Omental fat pad (tissue), 4 donors: ENCODE data around the gene UPF3B. TPM values are rescaled to one million over a fixed set of nuclear protein-coding genes. Genes with fewer than 3 reads are reported as not detected.
"Not testable (repeated sequence)": the region's sequence is repeated elsewhere in the genome, so short reads cannot be mapped to it uniquely, and the experiment has no call there.

Experiments
- ATAC-seq: fragments of 150-250 bp; one replicate; pipeline ENCODE4 v1.9.1; 2016; ENCODE audit warnings: mild to moderate bottlenecking, moderate library complexity; ENCODE audit not compliant: low FRiP score
- DNase-seq: peaks from one replicate; pipeline ENCODE4 v3.0.0-alpha.2; 2019; ENCODE audit warnings: low spot score
- total RNA-seq, 4 donors: library from RNA; depleted of rRNA; stranded (reverse); fragments of >200 nt; gene quantifications; one replicate each; pipeline ENCODE4 v1.1.0, GENCODE V29; 2016
- TF ChIP-seq, protein P1 (sequence below), 3 donors: fragments of 450-650 bp; IDR thresholded peaks; one replicate each; pipeline ENCODE4 v1.5.1; 2016 to 2017; ENCODE audit warnings: antibody characterized with exemption in 3 of 3, mild to moderate bottlenecking in 3 of 3, moderate library complexity in 2 of 3

The UPF3B gene
- total RNA-seq, 4 donors from 2014 or later, result 3.4 to 4.4 (median 4.0) TPM

DNA sequence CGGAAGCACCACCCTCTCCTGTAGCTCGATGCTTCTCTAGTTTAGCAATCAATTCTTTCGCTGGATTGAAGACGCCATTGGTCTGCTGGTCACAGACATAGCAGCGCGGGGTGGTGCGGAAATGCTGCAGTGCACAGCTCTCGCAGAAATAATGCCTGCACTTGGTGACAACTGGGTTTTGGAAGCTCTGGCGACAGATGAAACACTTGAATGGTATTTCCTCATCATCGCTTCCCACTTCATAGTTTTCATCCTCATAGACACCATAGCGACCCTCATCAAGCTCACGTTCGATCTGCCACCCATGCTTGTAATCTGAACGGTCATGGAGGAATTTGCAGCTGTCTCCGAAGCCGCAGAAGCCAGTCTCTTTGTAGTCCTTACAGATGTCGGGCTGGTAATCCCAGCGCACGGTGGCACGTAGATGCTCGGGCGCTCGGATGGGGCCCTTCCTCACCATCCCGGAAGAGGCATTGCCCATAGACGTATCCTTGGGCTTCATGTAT is 17.9 kb upstream of the UPF3B start:
- TF ChIP-seq, protein P1, sequence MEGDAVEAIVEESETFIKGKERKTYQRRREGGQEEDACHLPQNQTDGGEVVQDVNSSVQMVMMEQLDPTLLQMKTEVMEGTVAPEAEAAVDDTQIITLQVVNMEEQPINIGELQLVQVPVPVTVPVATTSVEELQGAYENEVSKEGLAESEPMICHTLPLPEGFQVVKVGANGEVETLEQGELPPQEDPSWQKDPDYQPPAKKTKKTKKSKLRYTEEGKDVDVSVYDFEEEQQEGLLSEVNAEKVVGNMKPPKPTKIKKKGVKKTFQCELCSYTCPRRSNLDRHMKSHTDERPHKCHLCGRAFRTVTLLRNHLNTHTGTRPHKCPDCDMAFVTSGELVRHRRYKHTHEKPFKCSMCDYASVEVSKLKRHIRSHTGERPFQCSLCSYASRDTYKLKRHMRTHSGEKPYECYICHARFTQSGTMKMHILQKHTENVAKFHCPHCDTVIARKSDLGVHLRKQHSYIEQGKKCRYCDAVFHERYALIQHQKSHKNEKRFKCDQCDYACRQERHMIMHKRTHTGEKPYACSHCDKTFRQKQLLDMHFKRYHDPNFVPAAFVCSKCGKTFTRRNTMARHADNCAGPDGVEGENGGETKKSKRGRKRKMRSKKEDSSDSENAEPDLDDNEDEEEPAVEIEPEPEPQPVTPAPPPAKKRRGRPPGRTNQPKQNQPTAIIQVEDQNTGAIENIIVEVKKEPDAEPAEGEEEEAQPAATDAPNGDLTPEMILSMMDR (IDR thresholded peaks at IDR 0.05), result no peak
- DNase-seq (no peak), ATAC-seq (peak; percentile 10)

DNA sequence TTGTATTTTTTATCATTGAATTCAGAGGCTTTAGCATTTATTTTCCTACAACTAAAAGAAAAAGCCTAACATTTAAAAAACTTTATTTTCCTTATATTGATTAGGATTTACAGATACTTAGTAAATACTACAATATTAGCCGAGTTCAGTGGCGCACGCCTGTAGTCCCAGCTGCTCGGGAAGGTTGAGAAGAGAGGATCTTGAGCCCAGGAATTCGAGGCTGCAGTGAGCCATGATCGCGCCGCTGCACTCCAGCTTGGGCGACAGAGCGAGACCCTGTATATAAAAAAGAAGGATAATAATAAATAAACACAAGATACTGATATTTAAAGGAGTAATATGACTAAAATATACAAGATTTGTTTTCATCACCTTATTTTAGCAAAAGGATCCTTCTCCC is 681 bp upstream of the UPF3B start:
- TF ChIP-seq, protein P1 (IDR thresholded peaks at IDR 0.05), result no peak
- ATAC-seq, result no peak
- DNase-seq, result no peak

DNA sequence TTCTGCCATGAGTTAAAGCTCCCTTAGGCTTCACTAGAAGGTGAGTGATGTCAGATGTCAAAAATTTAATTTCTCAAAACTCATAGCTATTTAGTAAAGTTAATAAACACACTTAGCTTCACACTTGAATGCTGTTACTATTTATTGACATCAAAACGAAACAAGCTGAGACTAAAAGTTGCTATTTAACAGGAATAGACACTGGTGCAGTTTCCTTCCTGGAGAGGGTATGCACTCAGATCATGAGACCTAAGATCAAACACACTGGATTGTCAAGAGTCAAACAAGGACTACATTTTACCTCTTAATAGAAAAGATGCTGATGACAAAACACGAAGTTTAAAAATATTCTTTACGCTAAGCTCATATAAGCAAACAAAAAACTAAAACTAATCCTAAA is 18.9 kb downstream of the UPF3B start:
- TF ChIP-seq, protein P1 (IDR thresholded peaks at IDR 0.05), result no peak
- DNase-seq (no peak), ATAC-seq (no peak)

DNA sequence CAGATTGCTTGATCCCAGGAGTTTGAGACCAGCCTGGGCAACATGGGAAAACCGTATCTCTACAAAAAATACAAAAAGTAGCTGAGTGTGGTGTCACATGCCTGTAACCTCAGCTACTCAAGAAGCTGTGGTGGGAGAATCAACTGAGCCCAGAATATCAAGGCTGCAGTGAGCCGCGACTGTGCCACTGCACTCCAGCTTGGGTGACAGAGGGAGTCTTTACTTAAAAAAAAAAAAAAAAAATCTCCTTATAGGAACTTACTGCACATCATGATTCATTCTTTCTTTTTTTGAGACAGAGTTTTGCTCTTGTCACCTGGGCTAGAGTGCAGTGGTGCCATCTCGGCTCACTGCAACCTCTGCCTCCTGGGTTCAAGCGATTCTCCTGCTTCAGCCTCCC is 24.3 kb downstream of the UPF3B start:
- DNase-seq (no peak), ATAC-seq (no peak)
- TF ChIP-seq, protein P1 (IDR thresholded peaks at IDR 0.05), result no peak

DNA sequence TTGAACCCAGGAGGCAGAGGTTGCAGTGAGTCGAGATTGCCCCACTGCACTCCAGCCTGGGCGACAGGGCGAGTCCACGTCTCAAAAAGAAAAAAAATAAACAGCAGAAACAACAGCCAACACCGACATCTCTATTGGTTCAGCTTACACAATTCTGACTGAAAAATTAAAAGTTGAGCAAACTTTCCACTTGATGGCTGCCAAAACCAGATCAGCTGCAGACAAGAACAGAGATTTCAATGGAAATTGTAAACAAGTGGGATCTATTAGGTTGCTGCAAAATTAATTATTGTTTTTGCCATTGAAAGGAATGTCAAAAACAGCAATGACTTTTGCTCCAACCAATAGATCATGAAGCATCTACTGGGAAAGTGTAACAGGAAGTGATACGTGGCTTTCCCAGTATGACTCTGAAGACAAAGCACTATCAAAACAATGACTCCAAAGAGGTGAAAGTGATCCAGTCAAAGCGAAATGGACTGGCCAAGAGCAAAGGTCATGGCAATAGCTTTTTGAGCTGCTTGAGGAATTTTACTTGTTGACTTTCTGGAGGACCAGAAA is 26.3 kb downstream of the UPF3B start:
- ATAC-seq (no peak), DNase-seq (no peak)

DNA sequence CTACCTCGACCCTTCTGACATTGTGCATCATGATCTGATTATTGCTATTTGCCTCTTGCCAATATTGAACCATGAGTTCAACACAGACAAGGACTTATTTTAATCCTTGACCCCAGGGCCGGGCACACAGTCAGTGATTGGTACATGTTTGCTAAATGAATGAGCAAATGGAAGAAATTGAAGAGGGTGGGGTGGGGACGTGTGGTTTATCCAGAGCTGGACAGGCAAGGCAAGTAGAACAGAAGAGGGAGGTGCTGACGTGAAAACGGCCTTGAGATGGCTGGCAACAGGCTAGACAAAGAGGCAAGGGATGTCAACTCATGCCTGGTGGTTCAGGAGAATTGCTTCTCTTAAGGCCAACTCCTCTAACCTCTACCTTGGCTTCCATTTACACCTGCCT is 28.5 kb downstream of the UPF3B start:
- not testable (repeated sequence) for ATAC-seq, DNase-seq

More for the DNA sequence above, 26.3 kb downstream of the UPF3B start:
- TF ChIP-seq, protein P1 (IDR thresholded peaks at IDR 0.05), result no peak

DNA sequence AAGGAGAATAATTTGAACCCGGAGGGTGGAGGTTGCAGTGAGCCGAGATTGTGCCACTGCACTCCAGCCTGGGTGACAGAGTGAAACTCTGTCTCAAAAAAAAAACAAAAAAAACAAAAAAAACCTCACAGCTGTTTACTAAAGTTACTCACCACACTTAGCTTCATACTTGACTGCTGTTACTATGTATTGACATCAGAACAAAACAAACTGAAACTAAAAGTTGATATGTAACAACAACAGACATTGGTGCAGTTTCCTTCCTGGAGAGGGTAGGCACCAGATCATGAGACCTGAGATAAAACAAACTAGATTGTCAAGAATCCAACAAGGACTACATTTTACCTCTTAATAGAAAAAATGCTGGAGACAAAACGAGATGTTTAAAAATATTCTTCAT is 31.1 kb downstream of the UPF3B start:
- not testable (repeated sequence) for ATAC-seq, DNase-seq

DNA sequence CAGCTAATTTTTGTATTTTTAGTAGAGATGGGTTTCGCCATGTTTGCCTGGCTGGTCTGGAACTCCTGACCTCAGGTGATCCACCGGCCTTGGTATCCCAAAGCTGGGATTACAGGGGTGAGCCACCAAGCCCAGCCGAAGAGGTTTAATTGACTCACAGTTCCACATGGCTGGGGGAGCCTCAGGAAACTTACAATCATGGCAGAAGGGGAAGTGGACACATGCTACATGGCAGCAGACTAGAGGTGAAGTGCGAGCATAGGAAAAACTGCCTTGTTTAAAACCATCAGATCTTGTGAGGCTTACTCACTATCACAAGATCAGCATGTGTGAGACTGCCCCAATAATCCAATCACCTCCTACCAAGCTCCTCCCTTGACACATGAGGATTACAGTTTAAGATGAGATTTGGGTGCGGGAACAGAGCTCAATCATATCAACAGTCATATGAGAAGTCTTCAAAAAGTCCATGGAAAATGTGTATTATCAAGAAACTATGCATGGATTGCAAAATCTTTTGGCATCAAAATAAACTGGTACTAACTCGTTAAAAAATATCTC is 35.6 kb downstream of the UPF3B start:
- DNase-seq (no peak), ATAC-seq (no peak)
- TF ChIP-seq, protein P1 (IDR thresholded peaks at IDR 0.05), result no peak
